Osteocyte (in vitro differentiated cells): Measurements from ENCODE around the gene YTHDC1. TPM values are rescaled to one million over a fixed set of nuclear protein-coding genes. Genes with fewer than 3 reads are reported as not detected.

Source experiments
- DNase-seq: peaks from one replicate; pipeline ENCODE4 v3.0.0; 2021; ENCODE audit warnings: mixed read lengths; ENCODE audit not compliant: unreplicated experiment; ENCODE audit errors: extremely low spot score
- H3K27ac Mint-ChIP-seq: one replicate; pipeline ENCODE4 v1.8.0; 2021; ENCODE audit warnings: mild to moderate bottlenecking, mixed read lengths; ENCODE audit not compliant: unreplicated experiment
- H3K27me3 Mint-ChIP-seq: one replicate; pipeline ENCODE4 v1.8.0; 2021; ENCODE audit warnings: mixed read lengths; ENCODE audit not compliant: unreplicated experiment
- H3K36me3 Mint-ChIP-seq: one replicate; pipeline ENCODE4 v1.8.0; 2021; ENCODE audit warnings: mixed read lengths; ENCODE audit not compliant: unreplicated experiment
- H3K4me1 Mint-ChIP-seq: one replicate; pipeline ENCODE4 v1.8.0; 2021; ENCODE audit warnings: mixed read lengths; ENCODE audit not compliant: unreplicated experiment
- H3K4me3 Mint-ChIP-seq: one replicate; pipeline ENCODE4 v1.8.0; 2021; ENCODE audit warnings: mild to moderate bottlenecking, moderate library complexity, mixed read lengths; ENCODE audit not compliant: unreplicated experiment
- H3K9me3 Mint-ChIP-seq: one replicate; pipeline ENCODE4 v1.8.0; 2021; ENCODE audit warnings: mixed read lengths; ENCODE audit not compliant: unreplicated experiment
- CTCF ChIP-seq: fragments of 200-600 bp; sonication (generic); IDR thresholded peaks from 2 replicates; pipeline ENCODE4 v1.5.0; 2021; ENCODE audit warnings: antibody characterized with exemption, mild to moderate bottlenecking, moderate library complexity
- total RNA-seq: library from RNA; stranded (reverse); gene quantifications from 2 replicates; pipeline ENCODE4 v1.2.1, GENCODE V29; 2021

The YTHDC1 gene
- total RNA-seq, 1 donor from 2014 or later, result 82.8 TPM

- Mint-ChIP-seq H3K27me3 (peaks cover 3% of the 10 kb centered on the region), H3K36me3 (no peaks in the 10 kb centered on the region), H3K4me3 (no peak overlapping the region), H3K27ac (no peak overlapping the region), H3K9me3 (no peaks in the 10 kb centered on the region), H3K4me1 (peaks cover 16% of the 10 kb centered on the region)
- no peak for TF ChIP-seq CTCF
- no peak for DNase-seq
Observed at GRCh38 chr4:68264875-68265565, 84.9 kb downstream of the YTHDC1 start.

Other genes with a start within 250 kb of the YTHDC1 start
- not detected in 2 replicates for gene TMPRSS11F, start 220.2 kb downstream of the YTHDC1 start, total RNA-seq
- not detected in 2 replicates for gene TMPRSS11B, start 104.4 kb downstream of the YTHDC1 start, total RNA-seq
- gene TMPRSS11E, start 97.4 kb upstream of the YTHDC1 start, total RNA-seq, result not detected in 2 replicates
- gene UGT2B17, start 226.2 kb upstream of the YTHDC1 start, total RNA-seq, result not detected in 2 replicates